ENCODE data around the gene GNG2. TPM values are rescaled to one million over a fixed set of nuclear protein-coding genes. Genes with fewer than 3 reads are reported as not detected.

Gene GNG2
- total RNA-seq, 1 donor from 2014 or later = 24.4 TPM

- no peaks in the 10 kb centered on the region for H3K9me3 ChIP-seq
- H3K4me3 ChIP-seq = no peak overlapping the region
- no peaks in the 10 kb centered on the region for H3K36me3 ChIP-seq
- peak; percentile 90 for ATAC-seq
- H3K4me1 ChIP-seq = no peaks in the 10 kb centered on the region
- no peak overlapping the region for H3K27ac ChIP-seq
- H3K27me3 ChIP-seq = no peaks in the 10 kb centered on the region
- intact Hi-C loops (cut with DNase I) = no loop called here
- no peak for TF ChIP-seq CTCF (IDR thresholded peaks at IDR 0.05)
- no peak for DNase-seq
Measured at GRCh38 chr14:51884086-51884927, 23.9 kb downstream of the GNG2 start.

- intact Hi-C loops (cut with DNase I) = no loop called here
- Histone ChIP-seq H3K4me3 (no peak overlapping the region), H3K9me3 (no peaks in the 10 kb centered on the region), H3K36me3 (no peaks in the 10 kb centered on the region), H3K4me1 (no peaks in the 10 kb centered on the region), H3K27me3 (no peaks in the 10 kb centered on the region), H3K27ac (no peak overlapping the region)
- DNase-seq (no peak), ATAC-seq (no peak)
- TF ChIP-seq CTCF (IDR thresholded peaks at IDR 0.05) = no peak
Measured at GRCh38 chr14:51889851-51890250, 29.4 kb downstream of the GNG2 start.

GRCh38 chr14:51894250-51894649, 33.8 kb downstream of the GNG2 start:
- ATAC-seq (no peak), DNase-seq (no peak)
- no peak for TF ChIP-seq CTCF (IDR thresholded peaks at IDR 0.05)
- no peaks in the 10 kb centered on the region for H3K27me3 ChIP-seq
- no peak overlapping the region for H3K27ac ChIP-seq
- H3K36me3 ChIP-seq = no peaks in the 10 kb centered on the region
- H3K4me3 ChIP-seq = no peak overlapping the region
- H3K4me1 ChIP-seq = no peaks in the 10 kb centered on the region
- intact Hi-C loops (cut with DNase I) = no loop called here
- no peaks in the 10 kb centered on the region for H3K9me3 ChIP-seq

DNA sequence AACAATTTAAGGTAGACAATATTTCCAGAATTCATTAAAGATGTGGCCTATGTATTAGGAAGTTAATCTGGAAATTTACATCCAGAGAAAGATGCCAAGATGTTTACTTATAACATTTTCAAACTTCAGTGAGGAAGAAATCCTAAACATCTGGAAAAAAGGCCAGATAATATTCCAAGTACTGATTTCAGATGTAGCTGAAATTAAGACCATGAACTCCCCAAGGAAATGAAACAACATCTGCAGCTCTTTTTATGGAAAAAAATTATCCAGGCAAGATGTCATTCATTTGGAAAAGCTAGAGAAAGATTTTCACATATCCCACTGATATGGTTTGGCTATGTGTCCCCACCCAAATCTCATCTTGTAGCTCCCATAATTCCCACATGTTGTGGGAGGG, 35.0 kb downstream of the GNG2 start:
- Histone ChIP-seq H3K36me3 (no peaks in the 10 kb centered on the region), H3K9me3 (no peaks in the 10 kb centered on the region), H3K27ac (no peak overlapping the region), H3K4me3 (no peak overlapping the region), H3K4me1 (no peaks in the 10 kb centered on the region), H3K27me3 (no peaks in the 10 kb centered on the region)
- ATAC-seq (no peak), DNase-seq (no peak)
- intact Hi-C loops (cut with DNase I) = no loop called here
- TF ChIP-seq CTCF (IDR thresholded peaks at IDR 0.05) = no peak

DNA sequence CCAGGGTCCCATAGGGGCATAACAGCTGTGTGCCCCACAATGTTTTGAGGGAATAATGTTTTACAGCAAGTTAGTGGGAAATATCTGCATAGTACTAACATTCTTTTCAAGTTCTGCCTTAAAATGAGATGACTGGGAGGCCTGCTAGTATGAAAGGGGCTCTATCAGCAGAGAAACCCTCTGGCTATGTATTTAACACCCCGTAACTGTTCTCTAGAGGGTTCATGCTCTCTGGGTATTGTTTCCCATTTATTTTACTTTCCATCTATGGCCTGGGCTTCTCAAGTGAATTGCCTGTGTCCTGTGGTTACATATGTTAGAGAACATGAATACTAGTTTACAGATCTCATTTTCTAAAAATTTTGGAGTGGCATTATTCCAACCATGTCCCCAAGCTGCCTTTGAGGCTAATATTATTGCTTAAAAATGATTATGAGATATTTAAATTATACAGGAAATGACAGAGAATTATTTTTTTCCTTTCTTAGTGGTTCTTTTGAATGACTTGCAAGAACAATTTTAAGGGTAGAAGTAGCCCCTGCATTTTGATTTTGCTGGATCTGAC, 37.5 kb downstream of the GNG2 start:
- H3K9me3 ChIP-seq = no peaks in the 10 kb centered on the region
- H3K4me1 ChIP-seq = no peaks in the 10 kb centered on the region
- no peaks in the 10 kb centered on the region for H3K27me3 ChIP-seq
- H3K27ac ChIP-seq = no peak overlapping the region
- intact Hi-C loops (cut with DNase I) = no loop called here
- ATAC-seq = no peak
- no peak for DNase-seq
- H3K36me3 ChIP-seq = no peaks in the 10 kb centered on the region
- no peak for TF ChIP-seq CTCF (IDR thresholded peaks at IDR 0.05)
- no peak overlapping the region for H3K4me3 ChIP-seq

Data from upper lobe of right lung (tissue), 1 donor.